Measurements from ENCODE around the gene PPCDC.

PPCDC gene

DNA sequence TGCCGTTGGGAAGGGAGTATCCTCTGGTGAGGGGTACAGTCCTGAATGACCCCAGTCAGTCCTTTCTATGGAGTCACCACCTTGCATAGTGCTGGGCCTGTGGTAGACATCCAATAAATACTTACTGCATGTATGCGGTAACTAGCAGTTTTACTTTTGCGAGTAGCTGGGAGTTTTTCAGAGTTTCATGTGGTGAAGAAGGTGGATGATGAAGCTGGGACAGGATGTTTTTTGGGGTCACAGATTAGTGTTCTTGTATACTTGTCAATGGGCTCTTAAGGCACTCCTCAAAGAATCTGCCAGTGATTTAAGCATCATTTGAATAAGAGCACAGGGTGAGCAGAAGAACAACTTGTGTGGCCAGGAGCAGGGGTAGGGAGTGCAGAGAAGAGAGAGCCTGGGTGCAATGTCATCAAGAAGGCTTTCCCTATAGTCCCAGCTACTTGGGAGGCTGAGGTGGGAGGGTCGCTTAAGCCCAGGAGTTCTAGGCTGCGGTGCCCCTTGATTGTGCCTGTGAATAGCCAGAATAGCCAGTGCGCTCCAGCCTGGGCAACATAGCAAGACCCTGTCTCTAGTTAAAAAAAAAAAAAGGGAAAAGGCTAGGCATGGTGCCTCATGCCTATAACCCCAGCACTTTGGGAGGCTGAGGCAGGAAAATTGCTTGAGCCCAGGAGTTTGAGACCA is 22.1 kb downstream of the PPCDC start:
- DNase-seq: no peak

DNA sequence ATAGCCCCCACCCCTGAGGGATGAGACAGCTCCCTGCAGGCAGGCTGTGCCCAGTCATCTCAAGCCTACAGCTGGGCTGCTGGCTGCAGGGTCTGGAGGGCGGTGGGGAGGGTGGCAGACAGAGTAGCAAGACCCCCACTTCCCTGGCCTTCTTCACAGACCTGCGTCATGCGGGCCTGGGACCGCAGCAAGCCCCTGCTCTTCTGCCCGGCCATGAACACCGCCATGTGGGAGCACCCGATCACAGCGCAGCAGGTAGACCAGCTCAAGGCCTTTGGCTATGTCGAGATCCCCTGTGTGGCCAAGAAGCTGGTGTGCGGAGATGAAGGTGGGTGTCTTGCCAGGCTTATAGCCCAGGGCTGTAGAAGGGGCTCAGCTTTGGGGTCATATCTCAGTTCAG is 25.0 kb downstream of the PPCDC start:
- no peak for DNase-seq

DNA sequence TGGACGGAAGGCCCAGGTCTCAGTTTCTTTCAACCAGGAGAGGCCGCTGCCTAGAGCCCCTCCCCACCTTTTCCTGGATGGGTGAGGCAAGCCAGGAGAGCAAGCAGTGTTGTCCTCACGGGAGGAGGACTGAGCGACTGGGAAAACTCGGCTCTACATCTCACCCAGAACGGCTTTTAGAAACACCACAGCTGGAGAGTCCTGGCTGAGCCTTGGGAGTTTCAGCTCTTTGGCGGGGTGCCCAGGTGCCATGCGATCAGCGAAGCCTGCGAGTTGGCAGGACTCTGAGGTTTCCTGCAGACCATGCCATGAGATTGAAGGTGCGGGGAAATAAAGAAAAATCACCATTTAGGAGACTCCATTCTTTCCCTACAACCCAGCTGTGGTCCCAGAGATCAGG is 26.0 kb downstream of the PPCDC start:
- DNase-seq: no peak

DNA sequence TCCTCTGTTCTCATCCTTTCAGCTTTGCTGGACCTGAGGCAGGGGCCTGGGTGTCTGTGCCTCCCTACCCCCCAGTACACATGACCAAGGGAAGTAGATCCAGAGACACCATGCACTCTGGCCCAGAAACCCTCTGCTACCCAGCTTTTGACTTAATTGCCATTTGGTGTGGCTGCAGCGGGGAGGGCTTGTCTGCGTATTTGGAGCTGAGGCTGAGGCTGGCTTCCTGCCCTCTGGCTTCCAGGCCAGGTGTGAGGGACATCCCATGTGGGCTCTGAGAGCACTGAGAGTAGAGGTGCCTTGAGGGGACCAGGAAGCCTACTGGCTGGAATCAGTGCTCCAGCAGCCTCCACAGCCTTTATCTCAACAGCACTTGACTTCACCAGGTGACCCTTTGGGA is 26.9 kb downstream of the PPCDC start:
- DNase-seq: no peak

DNA sequence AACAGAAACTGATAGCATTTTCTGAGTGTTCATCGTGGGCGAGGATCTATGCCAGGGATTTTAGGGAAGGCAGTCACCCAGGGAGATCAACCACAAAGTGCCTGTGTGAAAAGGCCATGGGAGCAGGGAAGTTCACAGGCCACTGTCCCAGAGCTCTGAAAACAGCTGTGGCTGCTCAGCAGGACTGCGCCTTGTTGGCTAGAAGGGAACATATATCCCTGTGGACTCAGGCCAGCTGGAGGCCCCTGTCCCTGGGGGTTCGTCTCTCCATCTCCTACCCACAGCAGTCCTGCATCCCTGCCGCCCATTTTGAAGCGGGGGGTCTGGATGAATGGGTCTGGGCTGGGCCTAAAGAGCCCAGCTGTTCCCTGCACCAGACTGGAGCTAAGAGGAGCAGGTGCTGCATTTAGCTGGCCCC is 27.8 kb downstream of the PPCDC start:
- DNase-seq: no peak

DNA sequence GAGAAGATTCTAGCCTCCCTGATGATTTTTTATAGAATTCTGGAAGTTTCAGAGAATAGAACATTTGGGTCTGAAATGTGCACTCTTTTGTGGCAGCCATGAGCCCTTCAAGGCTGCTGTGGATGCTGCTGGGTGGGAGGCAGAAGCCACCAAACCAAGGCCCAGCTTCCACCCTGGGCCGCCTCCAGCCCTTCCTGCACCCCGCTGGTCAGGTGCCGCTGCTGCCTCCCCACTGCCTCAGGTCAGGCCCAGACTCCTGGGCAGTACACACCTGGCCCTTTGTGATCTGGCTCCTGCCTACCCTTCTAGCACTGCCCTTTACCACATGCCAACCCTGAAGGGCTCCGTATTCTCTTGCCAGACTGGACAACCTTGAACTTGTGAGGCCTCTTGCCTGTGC is 28.3 kb downstream of the PPCDC start:
- DNase-seq: no peak

DNA sequence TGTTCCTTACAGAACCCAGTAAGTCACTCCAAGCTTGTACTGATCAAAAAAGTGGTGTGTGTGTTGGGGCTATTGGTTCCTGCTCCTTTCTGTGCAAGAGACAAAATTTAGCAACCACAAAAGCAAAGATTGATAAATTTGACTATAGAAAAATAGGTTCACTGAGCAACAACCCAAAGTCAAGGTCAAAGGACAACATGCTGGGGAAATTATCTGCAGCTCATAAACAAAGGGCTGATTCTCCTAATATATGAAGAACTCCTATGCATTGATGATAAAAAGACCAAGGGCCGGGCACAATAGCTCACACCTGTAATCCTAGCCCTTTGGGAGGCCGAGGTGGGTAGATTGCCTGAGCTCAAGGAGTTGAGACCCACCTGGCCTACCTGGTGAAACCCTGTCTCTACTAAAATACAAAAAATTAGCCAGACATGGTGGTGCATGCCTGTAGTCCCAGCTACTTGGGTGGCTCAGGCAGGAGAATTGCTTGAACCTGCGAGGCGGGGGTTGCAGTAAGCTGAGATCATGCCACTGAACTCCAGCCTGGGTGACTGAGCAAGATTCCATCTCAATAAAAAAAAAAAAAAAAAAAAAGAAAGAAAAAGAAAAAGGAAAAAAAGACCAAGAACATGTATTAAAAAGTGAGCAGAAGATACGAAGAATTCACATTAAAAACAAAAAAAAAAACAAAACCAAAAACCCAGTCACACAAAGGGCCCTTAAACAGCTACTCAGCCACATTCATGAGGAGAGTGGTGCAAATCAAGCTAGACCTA is 29.8 kb downstream of the PPCDC start:
- DNase-seq: no peak

DNA sequence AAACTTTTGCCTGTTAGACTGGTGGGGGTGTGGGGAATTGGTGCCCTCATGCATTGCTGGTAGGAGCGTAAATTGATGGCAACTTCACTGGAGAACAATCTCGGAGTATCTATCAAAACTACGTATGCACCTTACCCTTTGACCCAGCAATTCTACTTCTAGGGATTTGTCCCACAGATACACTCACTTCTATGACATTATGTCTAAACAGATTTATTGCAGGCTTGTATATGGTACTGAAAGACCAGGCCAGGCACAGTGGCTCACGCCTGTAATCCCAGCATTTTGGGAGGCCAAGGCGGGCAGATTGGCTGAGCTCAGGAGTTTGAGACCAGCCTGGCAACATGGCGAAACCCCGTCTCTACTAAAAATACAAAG is 30.3 kb downstream of the PPCDC start:
- no peak for DNase-seq

DNA sequence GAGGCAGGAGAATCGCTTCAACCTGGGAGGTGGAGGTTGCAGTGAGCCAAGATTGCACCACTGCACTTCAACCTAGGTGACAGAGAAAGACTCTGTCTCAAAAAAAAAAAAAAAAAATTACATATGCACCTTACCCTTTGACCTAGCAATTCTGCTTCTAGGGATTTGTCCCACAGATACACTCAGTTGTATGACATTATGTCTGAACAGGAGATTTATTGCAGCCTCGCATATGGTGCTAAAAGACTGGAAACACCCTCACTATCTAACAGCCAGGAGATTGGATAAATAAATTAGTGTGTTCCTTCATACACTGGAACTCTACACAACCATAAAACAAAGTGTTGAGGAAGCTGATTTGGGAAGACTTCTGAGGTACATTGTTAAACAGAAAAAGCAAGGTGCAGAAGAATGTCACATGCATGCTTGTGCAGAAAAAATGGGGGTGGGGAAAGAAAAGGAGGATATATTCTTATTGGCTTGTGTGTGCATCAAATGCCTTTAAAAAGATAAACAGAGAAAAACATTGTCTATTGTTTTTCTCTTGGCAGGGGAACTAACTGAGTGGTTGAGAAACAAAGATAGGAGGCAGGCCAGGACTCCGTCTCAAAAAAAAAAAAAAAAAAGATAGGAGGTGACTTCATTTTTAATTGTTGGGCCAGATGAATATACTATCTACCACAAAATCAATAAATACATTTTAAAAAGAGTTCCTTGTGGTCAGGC is 30.9 kb downstream of the PPCDC start:
- DNase-seq: no peak

DNA sequence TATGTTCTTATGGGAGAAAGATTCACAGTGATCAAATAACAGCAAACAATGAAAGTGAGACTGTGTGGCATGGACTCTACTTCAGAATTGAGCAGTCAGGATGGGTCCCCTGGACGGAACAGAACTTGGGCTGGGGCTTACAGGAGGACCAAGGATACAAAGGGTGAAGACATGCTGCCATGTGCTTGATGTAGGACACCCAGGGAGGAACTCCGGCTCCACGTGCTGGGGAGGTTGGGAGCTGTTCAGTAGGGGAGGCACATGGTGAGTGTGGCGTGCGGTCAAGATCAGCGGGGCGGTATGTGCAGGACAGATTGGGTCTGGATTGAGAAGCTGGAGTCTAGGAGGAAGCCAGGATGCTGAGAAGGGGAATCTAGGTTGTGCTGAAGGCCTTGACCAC is 32.6 kb downstream of the PPCDC start:
- DNase-seq: no peak

DNA sequence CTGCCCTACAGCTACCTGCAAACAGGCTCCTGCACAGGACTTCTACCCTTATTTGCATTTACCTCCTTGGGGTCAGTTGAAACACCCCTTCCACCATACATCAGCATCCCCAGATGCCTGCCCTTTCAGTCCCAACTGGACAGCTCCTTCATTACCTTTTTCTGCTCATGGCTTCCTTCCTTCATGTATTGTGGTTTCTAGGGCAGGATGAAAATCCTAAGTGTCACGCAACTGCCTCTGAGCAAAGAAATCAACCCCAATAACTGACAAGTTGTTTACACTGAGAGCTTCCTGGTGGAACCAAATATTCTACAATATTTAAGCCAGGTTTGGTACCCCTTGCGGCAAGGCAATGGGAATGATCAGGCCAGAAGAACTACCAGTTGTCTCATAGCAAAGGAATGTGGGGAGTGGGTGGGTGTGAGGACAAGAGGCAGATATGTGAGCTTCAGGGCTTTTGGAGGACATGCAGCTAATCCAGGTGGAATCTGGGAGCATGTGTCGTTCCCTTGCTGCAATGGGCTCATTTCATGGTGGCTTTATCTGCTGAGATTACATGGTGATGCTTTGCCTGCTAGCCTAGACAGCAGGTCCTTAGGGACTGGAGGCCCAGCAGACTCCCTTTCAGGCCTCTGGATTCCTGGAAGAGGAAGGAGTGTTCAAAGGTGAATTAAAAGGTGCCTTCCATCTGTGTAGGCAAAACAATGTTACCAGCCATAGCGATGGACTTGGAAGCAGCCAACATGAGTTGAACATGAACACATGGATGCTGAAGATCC is 34.9 kb downstream of the PPCDC start:
- DNase-seq: no peak

DNA sequence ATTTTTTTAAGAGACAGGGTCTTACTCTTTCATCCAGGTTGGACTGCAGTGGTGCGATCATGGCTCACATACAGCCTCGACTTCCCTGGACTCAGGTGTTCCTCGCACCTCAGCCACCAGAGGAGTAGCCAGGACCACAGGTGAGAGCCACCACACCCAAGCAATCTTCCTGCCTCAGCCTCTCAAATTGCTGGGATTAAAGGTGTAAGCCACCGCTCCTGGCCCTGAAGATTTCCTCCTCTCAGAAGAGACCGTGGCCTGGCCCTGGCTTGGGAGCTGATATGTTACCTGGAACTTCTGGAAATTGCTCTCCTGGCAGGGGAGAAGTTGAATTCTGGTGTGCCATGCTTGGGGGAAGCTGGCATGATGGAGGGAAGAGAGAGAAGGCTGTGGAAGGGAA is 36.2 kb downstream of the PPCDC start:
- DNase-seq: no peak

DNA sequence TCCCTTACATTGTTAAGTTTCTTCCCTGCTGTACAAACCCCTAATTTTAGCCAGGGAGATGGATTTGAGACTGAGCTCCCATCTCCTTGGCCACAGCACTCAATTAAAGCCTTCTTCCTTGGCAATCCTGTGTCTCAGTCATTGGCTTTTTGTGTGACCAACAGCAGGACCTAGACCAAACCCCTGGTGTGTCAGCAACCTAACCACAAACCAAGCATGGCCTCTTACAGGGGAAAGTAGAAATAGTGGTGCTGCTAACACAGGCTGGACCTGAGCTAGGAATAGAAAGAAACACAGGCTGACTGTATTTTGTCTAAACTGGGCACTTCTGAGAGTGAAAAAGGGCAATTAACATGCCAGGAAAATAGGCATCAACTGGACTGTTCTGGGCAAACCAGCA is 37.9 kb downstream of the PPCDC start:
- DNase-seq: no peak

DNA sequence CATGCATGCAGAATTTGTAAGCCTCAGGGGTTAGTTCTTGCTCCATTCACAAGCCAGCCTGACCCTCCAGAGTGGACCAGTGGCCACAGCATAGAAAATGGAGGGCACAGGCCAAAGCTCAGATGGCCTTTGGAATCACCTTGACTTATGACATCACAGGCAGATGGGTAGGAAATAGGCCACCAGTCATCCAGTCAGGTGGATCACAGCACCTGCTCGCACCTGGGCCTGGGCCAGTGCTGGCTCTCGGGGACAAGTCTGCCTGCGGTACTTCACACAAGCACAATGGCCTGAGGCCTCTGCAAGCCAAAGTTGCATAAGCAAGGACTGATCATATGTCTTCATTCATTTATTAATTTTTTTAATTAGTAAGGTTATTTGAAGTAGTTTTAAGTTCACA is 39.3 kb downstream of the PPCDC start:
- DNase-seq: no peak

DNA sequence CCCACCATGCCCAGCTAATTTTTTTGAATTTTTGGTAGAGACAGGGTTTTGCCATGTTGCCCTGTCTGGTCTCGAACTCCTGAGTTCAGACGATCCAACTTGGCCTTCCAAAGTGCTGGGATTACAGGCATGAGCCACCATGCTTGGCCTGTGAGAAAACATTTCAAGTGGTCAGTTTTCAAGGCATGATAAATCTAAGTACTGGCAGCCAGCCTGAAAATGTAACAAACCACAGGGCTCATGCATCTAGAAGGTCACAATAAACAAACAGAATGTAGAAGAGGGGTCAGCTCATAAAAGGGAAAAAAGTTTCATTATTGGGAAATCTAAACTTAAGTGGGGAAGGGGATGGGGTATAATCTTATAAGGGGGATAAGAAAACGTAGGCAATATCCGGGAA is 39.9 kb downstream of the PPCDC start:
- no peak for DNase-seq

DNA sequence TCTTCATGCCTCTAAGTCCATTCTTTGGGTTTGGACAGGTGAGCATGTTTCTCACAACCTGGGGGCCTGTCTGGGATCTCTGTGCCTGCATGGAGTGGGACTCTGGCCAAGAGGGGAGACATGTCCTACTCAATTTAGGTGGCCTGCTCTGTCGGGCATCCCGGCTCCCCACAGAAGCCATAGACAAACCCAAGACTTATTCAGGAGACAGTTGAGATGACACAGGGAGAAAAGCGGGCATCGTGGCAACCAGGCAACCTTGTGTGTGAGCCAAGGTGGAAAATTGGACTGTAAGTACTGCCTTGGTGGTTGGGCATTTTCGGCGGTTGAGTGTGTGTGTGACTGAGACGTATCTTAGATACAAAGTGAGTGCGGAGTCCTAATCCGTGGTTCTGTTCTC is 40.5 kb downstream of the PPCDC start:
- no peak for DNase-seq

DNA sequence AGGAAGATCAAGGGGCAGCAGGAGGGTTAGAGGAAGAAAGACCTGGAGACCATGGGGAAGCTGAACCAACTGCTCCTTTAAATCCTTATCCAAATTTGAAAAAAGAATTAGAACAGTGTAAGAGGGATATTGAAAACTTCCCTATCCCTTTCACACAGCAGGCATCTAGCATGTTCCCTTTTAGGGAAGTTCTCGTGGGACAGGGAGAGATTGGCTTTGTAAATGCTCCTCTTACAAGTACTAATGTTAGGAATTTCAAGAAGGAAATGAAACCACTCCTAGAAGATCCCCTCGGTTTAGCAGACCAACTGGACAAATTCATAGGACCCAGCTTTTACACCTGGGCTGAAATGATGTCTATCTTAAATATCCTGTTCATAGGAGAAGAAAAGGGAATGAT is 41.5 kb downstream of the PPCDC start:
- no peak for DNase-seq

DNA sequence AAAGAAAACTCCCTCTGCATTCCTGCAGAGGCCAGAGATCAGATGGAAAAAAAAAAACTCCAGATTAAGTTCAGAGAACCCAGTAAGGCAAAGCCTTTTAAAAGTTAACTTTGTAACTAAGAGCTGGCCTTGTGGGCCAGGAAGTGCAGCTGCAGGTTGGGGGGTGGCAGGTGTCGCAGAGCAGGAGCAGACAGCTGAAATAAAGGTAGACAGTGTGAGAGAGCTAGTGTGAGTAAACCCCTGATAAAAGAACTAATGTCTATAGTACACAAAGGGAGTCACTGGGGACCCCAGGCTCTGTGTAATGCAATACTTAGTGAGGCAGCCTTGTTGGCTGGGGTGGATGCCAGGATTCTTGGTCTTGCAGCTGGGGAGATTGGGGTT is 42.1 kb downstream of the PPCDC start:
- DNase-seq: no peak

DNA sequence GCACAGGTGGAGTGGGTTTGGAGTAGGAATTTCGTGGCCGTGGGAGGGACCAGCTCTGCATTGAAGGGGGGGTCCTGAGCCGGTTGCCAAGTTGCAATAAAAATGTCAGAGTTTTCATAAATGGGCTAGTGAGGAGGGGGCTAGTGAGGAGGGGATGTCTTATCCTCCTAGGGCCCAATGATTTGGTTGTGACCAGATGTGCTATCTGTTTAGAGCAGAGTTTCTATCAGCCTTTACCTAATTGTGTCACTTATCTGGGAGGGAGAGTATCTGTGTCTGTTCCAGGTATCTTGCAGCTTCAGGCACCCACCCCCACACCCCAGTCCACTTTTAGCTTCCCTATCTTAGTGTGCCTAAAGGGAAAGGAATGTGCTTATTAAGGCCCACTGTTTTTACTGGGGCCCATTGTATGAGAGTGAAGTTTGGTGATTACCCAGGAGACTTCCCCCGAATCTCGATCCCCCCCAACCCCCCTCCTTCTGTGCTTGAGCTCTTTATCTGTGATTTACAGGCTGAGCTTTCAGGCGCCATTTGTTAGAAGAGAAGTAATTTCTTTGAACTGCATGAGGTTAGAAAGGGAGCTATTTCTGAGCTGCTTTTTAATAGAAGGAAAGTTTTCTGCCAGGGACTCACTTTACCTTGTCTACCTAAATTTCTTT is 42.6 kb downstream of the PPCDC start:
- no peak for DNase-seq

DNA sequence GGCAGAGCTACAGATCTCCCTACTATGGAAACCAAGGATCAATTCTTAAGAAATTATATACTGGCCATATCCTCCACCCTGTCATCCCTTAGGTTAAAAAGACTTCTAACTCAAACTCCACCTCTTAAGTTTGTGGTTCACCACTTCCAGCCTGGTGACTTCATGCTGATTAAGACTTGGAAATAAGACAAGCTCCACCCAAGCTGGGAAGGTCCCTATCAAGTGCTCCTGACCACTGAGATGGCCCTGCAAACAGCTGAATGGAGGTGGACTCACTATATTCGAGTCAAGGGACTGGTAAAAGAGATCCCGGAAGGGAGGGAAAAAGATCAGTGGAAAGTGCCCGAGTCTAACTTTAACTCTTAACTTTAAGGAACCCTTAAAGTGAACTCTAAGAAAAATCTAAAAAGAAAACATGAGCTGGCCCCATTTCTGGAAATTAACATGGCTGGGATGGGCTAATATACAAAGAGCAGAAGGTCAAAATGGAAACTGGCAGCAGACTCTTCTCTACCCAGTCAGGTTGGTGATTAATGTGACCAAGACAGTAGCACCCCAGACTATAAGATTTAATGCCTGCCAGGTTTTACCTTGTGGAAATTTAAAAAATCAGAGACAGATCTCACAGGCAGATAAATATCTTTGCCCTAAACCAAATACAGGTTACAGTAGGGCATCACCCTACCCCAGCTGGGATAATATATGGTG is 43.9 kb downstream of the PPCDC start:
- peak; percentile 16 for DNase-seq

DNA sequence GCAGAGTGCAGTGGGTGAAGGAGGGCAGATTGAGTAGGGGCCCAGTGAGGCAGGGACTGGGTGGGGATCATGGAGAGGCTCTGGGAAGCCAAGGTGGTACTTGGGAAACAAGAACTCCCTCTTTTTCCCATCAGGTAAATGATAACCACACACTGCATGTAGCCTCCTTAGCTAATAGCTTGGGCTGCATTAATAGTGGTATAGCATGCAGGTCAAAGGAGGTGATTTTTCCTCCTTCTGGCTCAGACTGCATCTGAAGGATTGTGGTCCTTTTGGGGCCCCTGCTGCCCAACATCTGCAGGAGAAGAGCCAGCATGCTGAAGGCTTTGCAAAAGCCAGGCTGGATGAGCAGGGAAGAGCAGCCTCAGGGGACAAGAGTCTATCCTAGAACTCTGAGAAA is 45.4 kb downstream of the PPCDC start:
- DNase-seq: no peak

DNA sequence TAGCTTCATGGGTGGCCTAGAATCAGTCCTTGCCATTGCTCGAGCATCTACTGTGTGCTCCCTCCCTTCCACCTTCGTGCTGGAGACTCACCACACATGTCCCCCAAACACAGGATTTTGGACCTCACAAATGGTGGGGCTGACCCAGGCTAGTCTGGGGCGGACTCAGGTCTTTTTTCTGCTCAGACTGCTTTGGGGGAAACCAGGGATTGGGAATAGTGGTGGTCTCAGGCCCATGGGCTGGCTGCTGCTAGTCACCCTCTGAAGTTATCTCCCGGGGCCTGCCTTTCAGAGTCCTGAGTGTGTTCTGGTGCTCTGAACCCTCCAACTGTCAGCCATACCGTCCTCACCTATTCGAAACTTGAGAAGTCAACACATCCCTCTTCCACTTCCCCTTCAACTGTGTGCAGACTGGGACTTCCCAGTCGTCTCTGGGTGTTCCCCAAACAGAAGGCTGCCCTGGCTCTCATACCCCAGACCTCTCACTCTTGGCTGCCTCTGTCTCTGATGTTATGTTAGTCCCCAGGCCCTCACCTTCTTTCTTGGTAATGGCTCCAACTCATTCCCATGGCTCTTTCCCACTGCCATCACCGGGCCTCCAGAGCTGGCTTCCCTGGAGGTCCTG is 46.0 kb downstream of the PPCDC start:
- DNase-seq: no peak
